HG02798 (cell line): ENCODE measurements around the gene NDUFS8.
A peak's percentile ranks its signal among the peaks of the same experiment; 100 is the strongest.

ENCODE experiments used
- ATAC-seq: cut with Tn5 transposase; IDR thresholded peaks from one replicate; pipeline ENCODE4 v1.9.1; 2021; ENCODE audit warnings: mild to moderate bottlenecking; ENCODE audit not compliant: unreplicated experiment, poor library complexity

Gene NDUFS8

GRCh38 chr11:68074584-68075352 is 44.3 kb downstream of the NDUFS8 start:
- ATAC-seq = no peak

- ATAC-seq = no peak
Measured at GRCh38 chr11:68076371-68077042, 46.0 kb downstream of the NDUFS8 start.

- ATAC-seq = peak; percentile 63
Measured at GRCh38 chr11:68077617-68078582, 47.4 kb downstream of the NDUFS8 start.

GRCh38 chr11:68080860-68081259 is 50.4 kb downstream of the NDUFS8 start:
- ATAC-seq = no peak

- ATAC-seq = no peak
Measured at GRCh38 chr11:68081691-68082090, 51.2 kb downstream of the NDUFS8 start.

- no peak for ATAC-seq
Measured at GRCh38 chr11:68082481-68082880, 52.0 kb downstream of the NDUFS8 start.

GRCh38 chr11:68083517-68083916 is 53.0 kb downstream of the NDUFS8 start:
- ATAC-seq = no peak
